Left ventricle myocardium inferior (tissue), 1 donor: ENCODE measurements around the gene POLR3K. TPM values are rescaled to one million over a fixed set of nuclear protein-coding genes. Genes with fewer than 3 reads are reported as not detected.

Experiments used
- DNase-seq: peaks from one replicate; pipeline ENCODE4 v3.0.0-alpha.2; 2020
- H3K27ac ChIP-seq: fragments of 200-600 bp; replicated peaks from 2 replicates; pipeline ENCODE4 v1.8.0; 2021
- H3K27me3 ChIP-seq: fragments of 200-600 bp; 2 replicates; pipeline ENCODE4 v1.8.0; 2021; ENCODE audit warnings: low read depth
- H3K36me3 ChIP-seq: fragments of 200-600 bp; 2 replicates; pipeline ENCODE4 v1.8.0; 2021
- H3K4me1 ChIP-seq: fragments of 200-600 bp; 2 replicates; pipeline ENCODE4 v1.8.0; 2021
- H3K4me3 ChIP-seq: fragments of 200-600 bp; 2 replicates; pipeline ENCODE4 v1.8.0; 2021; ENCODE audit warnings: mild to moderate bottlenecking, moderate library complexity
- H3K9me3 ChIP-seq: fragments of 200-600 bp; replicated peaks from 2 replicates; pipeline ENCODE4 v1.8.0; 2021
- CTCF ChIP-seq: fragments of 200-600 bp; IDR thresholded peaks from 2 replicates; pipeline ENCODE4 v1.8.0; 2021; ENCODE audit warnings: antibody characterized with exemption, mild to moderate bottlenecking, borderline replicate concordance
- intact Hi-C: fragments of 100-400 bp; cut with micrococcal nuclease; formaldehyde crosslinking; loops from one replicate; pipeline ENCODE4 v1.11.0; 2022
- total RNA-seq: library from RNA; stranded (reverse); fragmentation: NEBNext Ultra II Directional; extraction: Animal tissue kit (Norgen Biotek cat#: 25700); gene quantifications from one replicate; pipeline ENCODE4 v1.2.1, GENCODE V29; 2021
- donor health status: DM: no; HTN: yes; CAD: no; lungs with severe emphysema.

The POLR3K gene
- total RNA-seq, 1 donor from 2014 or later, result 11.7 TPM

- no peaks in the 10 kb centered on the region for H3K27me3 ChIP-seq
- TF ChIP-seq CTCF, result no peak
- peaks cover 48% of the 10 kb centered on the region for H3K4me1 ChIP-seq
- no peaks in the 10 kb centered on the region for H3K9me3 ChIP-seq
- intact Hi-C loops, result no loop called here
- DNase-seq, result no peak
- peak overlapping the region; percentile 75 for H3K27ac ChIP-seq
- peaks cover 61% of the 10 kb centered on the region for H3K36me3 ChIP-seq
- no peak overlapping the region for H3K4me3 ChIP-seq
Measured at GRCh38 chr16:83781-84615, 30.6 kb upstream of the POLR3K start.

DNA sequence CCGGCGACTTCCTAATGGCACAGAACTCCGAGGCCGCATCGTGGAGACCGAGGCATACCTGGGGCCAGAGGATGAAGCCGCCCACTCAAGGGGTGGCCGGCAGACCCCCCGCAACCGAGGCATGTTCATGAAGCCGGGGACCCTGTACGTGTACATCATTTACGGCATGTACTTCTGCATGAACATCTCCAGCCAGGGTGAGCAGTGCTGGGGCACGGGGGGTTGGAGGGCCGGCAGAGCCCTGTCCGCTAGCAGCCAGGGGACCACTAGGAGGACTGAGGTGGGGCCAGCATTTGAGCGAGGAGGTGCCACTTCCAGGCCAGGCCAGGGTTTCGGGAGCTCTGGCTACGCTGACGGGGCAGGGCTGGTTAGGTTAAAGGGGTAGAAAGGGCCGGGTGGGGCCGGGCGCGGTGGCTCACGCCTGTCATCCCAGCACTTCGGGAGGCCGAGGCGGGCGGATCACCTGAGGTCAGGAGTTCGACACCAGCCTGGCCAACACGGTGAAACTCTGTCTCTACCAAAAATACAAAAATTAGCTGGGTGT is 29.7 kb upstream of the POLR3K start:
- Histone ChIP-seq H3K4me1 (peaks cover 55% of the 10 kb centered on the region), H3K4me3 (no peak overlapping the region), H3K9me3 (no peaks in the 10 kb centered on the region), H3K27me3 (no peaks in the 10 kb centered on the region), H3K36me3 (peaks cover 53% of the 10 kb centered on the region), H3K27ac (no peak overlapping the region)
- DNase-seq, result no peak
- intact Hi-C loops, result no loop called here
- TF ChIP-seq CTCF, result no peak

GRCh38 chr16:79151-80054 is 26.0 kb upstream of the POLR3K start:
- H3K36me3 ChIP-seq, result peaks cover 25% of the 10 kb centered on the region
- intact Hi-C loops, result no loop called here
- H3K4me1 ChIP-seq, result peaks cover 69% of the 10 kb centered on the region
- H3K27me3 ChIP-seq, result no peaks in the 10 kb centered on the region
- DNase-seq, result no peak
- H3K9me3 ChIP-seq, result no peaks in the 10 kb centered on the region
- peak overlapping the region; percentile 96 for H3K27ac ChIP-seq
- TF ChIP-seq CTCF, result no peak
- H3K4me3 ChIP-seq, result peak overlapping the region; percentile 88

- intact Hi-C loops, result no loop called here
- Histone ChIP-seq H3K4me1 (peaks cover 69% of the 10 kb centered on the region), H3K27ac (peak overlapping the region; percentile 96), H3K4me3 (peak overlapping the region; percentile 88), H3K36me3 (peaks cover 25% of the 10 kb centered on the region), H3K9me3 (no peaks in the 10 kb centered on the region), H3K27me3 (no peaks in the 10 kb centered on the region)
- no peak for TF ChIP-seq CTCF
- peak; percentile 43 for DNase-seq
Measured at GRCh38 chr16:78444-79150, 25.2 kb upstream of the POLR3K start.
